GM19468 (cell line): ENCODE data around the gene HIPK1.
"Not testable (repeated sequence)": the region's sequence is repeated elsewhere in the genome, so short reads cannot be mapped to it uniquely, and the experiment has no call there.

Source experiments
- ATAC-seq: cut with Tn5 transposase; IDR thresholded peaks from one replicate; pipeline ENCODE4 v1.9.1; 2021; ENCODE audit warnings: mild to moderate bottlenecking, moderate library complexity, moderate number of reproducible peaks; ENCODE audit not compliant: unreplicated experiment; ENCODE audit errors: extremely low read depth

Gene HIPK1

DNA sequence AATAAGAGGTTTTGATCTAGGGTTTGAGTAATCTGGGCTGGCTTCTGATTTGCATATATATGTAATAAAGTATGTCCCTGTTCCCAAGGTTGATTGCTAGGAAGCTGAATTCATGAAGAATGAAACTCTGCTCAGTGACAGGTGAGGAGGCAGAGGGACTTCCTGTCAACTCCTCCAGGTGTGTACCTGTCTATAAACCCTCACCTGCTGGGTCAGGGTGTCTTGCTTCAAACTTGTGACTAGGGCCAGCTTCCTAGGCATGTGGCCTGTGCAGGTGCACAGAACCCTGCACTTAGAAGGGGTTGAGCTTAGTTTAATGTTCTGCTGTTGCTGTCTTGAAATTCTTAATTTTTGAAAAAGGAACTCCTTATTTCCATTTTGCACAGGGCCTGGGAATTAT lies 71.3 kb downstream of the HIPK1 start:
- ATAC-seq, result no peak

DNA sequence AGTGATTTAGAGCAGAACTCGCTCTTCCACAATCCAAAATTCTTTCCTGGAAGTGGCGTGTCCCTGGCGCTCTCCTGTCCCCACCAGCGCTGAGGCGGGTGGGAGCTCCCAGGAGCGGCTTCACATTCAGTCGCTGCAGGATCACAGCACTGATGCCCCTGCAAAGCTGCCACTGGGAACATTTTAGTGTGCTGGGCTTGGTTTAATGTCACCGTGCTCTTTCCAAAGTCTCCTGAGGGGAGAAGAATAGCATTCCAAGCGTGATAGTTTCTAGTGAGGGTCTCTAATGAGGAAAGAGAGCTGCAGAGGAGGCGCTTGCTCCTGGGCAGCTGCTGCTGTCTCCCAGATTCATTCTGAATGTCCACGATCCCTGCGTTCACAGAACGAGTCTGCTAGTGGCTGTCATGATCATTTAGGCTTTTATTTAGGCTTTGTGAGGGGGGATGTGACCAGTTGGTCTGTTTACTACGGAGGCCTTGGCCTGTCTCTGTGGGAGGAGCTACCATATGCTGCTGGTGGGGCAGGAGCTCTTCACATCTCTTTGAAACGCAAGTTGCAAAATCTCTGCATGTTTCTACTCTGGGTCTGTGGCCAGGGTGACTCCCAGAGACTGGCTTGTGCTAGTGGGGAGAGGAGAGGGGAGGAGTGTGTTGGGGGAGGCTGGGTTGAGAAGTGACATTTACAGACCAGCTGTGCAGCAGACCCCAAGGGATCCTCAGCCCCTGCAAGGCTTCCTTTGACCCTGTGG lies 73.5 kb downstream of the HIPK1 start:
- no peak for ATAC-seq

DNA sequence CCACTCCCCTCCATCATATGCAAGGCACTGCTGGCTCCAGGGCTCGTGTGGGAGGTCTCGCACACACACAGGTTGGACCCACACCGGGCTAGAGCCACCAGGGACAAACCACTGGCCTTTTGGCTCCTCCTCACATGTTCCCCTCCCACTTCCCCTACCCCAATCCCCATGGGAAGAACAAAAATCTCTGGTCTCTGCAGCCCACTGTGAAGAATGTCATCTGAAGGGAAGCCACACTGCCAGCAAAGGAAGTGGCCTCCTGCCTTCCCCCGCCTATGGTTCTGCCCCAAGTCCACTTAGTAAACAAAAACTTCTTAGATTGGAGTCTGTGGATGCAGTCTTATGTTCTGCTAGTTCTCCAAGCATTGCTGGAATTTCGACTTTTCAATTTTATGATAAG lies 74.3 kb downstream of the HIPK1 start:
- no peak for ATAC-seq

DNA sequence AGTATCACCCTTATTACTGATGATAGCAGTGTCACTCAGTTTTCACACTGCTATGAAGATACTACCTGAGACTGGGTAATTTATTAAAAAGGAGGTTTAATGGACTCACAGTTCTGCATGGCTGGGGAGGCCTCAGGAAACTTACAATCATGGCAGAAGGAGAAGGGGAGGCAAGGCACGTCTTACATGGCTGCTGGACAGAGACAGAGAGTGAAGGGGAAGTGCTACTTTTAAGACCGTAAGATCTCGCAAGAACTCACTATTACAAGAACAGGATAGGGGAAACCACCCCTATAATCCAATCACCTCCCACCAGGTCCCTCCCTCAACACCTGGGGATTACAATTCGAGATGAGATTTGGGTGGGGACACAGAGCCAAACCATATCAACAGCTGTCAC lies 77.7 kb downstream of the HIPK1 start:
- ATAC-seq, result not testable (repeated sequence)

DNA sequence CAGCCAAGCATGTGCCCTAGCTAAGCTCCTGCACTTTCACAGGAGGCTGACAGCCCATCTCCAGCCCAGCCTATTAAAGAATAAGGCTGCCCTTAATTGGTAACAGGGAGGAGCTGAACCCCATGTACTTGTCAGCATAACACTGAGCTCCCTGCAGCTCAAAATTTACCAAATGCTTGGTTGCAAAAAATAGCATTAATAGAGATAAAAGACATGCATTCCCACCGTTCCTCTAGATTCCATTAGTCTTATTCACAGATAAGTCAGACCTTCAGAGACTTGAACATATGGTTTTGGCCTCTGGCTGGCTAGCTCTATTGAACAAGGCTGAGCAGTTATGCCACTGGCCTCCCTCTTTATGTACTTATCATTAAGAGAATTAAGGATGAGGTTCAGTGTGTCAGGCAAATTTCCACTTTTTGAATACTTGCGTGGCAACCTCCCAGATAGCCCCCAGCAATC lies 79.4 kb downstream of the HIPK1 start:
- no peak for ATAC-seq

DNA sequence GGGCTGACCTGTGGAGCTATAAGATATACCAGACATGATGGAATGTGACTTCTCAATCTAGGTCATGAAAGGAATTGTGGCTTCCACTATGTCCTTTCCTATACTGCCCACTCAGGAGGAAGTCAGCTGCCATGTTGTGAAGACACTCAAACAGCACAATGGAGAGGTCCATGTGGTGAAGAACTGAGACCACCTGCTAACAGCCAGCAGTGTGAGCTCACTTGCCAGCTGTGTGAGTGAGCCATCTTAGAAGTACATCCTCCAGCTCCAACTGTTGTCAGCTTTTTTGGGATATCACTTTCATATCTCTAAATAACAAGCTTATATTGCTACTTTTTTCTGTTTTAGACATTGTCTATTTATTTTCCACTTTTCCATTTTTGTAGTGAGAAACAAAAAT lies 79.9 kb downstream of the HIPK1 start:
- no peak for ATAC-seq

DNA sequence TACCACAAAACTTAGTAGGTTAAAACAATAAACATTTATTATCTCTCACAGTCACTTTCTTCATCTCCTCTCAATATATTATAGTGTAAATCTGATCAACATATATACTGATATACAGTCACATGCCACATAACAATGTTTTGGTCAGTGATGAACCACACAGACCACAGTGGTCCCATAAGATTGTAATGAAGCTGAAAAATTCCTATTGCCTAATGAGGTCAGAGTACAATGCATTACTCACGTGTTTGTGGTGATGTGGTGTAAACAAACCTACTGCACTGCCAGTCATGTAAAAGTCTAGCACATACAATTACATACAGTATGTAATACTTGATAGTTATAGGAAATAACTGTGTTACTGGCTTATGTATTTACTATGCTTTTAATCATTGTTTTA lies 80.3 kb downstream of the HIPK1 start:
- no peak for ATAC-seq

DNA sequence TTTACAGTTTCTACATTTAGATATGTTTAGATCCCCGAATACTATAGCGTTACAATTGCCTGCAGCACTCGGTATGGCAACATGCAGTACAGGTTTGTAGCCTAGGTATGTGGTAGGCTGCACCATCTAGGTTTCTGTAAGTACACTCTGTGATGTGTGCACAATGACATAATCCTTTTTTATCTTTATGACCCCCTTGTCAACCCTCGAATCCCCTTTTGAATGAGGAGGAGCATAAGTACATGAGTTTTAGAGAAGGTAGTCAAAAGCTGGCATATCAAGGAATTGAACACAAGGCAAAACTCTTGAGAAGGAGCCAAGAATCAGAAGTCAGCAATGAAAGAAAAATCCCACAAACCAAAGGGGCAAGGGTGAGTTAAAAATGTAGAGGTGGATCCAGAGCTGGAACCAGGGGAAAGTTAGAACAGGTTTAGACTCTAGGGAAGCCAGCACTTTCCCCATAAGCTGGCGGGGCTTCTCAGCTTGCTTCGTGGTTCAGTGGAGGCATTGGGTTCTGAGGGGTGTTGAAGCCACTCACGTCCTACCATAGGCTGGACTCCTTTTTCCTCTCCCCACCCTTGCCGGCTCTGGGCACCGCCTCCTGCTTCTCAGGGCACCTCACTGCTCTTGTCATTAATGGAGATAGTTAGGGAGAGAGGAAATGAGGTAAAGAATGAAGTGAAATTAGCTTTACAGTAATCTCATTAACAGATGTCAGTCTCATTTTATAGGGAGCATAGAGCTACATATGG lies 81.5 kb downstream of the HIPK1 start:
- no peak for ATAC-seq

DNA sequence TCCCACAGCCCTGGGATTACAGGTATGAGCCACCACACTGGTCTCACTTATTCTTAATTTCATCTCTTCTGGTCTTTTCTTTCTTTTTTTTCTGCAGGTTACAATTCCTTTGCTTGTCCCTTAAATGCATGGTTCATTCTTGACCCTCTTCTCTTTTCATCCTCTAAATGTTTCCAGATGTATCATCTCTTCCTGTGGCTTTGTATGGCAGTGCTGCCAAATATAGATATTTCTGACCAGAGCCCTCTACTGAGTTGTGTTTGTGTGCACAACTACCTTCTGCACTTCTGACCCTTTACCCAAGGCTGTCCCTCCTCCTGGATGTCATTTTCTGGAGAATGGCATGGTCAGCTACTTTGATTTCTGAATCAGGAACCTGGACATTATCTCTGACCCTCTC lies 82.7 kb downstream of the HIPK1 start:
- ATAC-seq, result no peak

DNA sequence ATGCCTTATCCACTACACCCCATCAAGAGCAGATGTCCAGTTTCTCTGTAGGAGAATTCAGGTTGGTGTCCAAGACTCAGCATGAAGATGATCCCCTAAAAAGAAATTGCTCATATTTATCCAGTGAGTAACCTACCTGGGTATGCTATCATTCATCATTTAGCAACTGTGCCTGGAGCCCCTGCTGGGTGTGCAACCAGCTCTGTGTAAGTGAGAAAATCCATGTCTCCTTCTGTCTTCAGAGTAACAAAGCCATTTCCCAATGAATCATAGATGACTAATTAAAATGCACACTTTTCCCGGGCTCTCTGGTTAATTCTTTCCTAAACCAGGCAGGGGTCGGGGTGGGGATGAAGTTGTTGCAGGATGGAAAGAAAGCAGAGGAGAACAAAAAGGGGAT lies 86.0 kb downstream of the HIPK1 start:
- ATAC-seq, result no peak

DNA sequence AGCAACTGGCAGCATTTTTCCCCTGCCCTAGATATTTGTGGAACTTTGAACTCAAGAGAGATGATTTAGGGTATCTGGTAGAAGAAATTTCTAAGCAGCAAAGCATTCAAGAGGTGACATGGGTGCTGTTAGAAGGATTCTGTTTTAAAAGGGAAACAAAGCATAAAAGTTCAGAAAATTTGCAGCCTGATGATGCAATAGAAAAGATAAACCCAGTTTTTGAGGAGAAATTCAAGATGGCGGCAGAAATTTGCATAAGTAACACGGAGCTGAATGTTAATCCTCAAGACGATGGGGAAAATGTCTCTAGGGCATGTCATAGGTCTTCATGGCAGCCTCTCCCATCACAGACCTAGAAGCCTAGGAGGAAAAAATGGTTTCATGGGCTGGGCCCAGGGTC lies 90.6 kb downstream of the HIPK1 start:
- ATAC-seq, result not testable (repeated sequence)

DNA sequence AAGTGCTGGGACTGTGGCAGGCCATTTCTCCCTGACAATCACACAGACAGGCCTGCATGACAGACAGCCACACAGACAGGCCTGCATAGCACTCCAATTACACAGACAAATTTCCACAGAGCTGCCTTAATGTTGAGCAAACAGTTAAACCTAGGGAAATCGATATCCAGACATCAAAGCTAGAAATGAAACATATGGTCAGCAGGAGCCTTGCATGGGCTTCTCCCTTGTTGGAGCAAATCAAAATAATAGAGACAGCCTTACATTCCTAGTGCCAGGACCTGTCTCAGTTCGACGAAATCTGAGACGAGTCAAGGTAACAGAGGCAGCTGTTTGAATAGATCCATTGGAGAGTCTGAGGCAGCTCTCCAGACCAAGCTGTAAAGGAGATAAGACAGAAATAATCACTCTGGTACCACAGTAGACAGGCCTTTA lies 92.6 kb downstream of the HIPK1 start:
- ATAC-seq, result no peak

DNA sequence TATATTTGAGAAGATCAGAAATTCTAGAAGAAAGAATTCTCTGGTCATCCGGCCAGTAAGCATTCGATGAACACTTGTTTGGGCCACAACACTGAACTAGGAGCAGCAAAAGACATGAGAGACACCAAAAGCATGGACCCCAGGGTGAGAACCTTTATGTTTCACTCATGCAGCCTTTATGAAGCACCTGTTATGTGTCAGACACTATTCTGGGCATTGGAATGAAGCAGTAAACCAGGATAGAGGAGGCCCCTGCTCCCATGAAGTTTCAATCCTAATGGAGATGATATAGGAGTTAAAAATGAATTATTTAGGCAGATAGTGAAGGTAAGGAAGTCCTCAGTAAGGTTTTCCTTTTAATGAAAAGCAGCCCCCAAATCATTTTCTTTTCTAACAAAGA lies 93.8 kb downstream of the HIPK1 start:
- ATAC-seq, result no peak

DNA sequence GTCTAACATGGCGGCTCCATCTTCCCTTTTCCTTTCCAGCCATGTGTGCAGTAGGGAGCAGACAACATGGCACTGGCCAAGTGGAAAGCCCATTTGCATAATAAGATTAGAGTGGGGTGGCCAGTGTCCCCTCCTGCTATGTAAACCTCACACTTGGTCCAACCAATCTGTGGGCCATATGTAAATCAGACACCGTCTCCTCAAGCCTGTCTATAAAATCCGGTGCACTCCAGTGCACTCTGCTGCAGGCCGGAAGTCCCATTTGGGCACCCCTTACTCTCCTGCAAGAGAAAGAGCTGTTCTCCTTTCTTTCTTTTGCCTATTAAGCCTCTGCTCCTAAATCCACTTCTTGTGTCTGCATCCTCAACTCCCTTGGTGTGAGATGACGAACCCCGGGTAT lies 94.3 kb downstream of the HIPK1 start:
- no peak for ATAC-seq

DNA sequence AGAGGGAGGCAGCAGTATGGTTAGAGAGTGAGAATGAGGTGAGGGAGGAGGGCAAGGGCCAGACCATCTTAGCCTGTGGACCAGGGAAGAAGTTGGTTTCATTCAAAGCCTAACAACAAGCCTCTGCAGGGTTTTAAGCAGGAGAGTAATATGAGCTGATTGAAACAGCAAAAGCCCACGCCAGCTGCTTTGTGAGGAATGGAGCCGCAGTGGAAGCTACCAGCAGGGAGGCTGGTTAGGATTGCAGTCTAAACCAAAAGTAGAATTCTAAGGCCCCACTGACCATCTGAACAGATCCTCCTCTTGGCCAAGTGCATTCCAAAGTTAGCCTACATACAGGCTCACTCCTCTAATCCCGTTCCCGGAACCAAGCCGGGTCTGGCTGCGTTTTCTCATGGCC lies 94.9 kb downstream of the HIPK1 start:
- no peak for ATAC-seq

DNA sequence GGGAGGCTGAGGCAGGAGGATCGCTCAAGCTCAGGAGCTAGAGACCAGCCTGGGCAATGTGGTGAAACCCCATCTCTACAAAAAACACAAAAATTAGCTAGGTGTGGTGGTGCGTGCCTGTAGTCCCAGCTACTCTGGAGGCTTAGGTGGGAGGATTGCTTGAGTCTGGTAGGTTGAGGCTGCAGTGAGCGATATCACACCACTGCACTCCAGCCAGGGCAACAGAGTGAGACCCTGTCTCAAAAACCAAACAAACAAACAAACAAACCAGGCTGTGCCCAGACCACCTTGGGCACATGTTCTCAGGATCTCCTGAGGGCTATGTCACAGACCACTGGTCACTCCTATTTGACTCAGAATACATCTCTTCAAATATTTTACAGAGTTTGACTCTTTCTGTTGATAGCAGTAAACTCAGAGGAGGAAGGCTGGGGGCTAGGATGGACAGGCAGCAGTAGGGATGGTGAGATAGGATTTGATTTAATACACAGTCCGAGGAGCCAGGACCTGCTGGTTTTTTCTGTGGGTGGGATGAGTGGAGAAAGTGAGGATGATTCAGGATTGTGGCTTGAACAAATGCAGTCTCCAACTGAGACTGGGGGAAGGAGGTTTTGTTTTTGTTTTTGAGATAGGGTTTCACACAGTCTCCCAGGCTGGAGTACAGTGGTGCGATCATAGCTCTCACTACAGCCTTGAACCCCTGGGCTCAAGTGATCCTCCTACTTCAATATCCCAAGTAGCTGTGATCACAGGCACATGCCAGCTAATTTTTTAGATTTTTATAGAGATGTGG lies 96.7 kb downstream of the HIPK1 start:
- ATAC-seq, result no peak

DNA sequence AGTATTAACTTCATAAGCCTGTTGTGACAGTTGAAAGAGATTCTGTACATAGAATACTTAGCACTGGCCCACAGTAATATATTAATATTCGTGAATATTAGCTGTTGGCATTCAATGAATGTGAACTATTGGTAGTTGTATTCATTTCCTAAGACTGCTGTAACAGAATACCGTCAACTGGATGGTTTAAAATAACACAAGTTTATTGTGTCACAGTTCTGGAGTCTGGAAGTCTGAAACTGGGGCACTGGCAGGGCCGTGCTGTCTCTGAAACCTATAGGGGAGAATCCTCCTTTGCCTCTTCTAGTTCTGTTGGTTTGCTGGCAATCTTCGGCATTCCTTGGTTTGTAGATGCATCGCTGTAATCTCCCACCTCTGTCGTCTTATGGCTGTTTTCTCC lies 97.7 kb downstream of the HIPK1 start:
- ATAC-seq, result no peak
